Adipocyte (in vitro differentiated cells): ENCODE data around the gene NFE2L3.
"Not testable (repeated sequence)": the region's sequence is repeated elsewhere in the genome, so short reads cannot be mapped to it uniquely, and the experiment has no call there.

ENCODE experiments used
- DNase-seq: peaks from one replicate; pipeline ENCODE4 v3.0.0-alpha.2; 2015; ENCODE audit warnings: low read depth
- H3K27me3 ChIP-seq: replicated peaks from 2 replicates; pipeline ENCODE4 v1.7.0; 2013; ENCODE audit warnings: mild to moderate bottlenecking, low read length, moderate library complexity; ENCODE audit not compliant: control insufficient read depth, insufficient read depth
- H3K36me3 ChIP-seq: 2 replicates; pipeline ENCODE4 v1.7.0; 2013; ENCODE audit warnings: low read length, mild to moderate bottlenecking, moderate library complexity; ENCODE audit not compliant: control insufficient read depth, insufficient read depth, severe bottlenecking
- H3K4me1 ChIP-seq: 2 replicates; pipeline ENCODE4 v1.7.0; 2013; ENCODE audit warnings: mild to moderate bottlenecking, low read length, moderate library complexity; ENCODE audit not compliant: control insufficient read depth, insufficient read depth
- H3K4me3 ChIP-seq: 2 replicates; pipeline ENCODE4 v1.7.0; 2013; ENCODE audit warnings: mild to moderate bottlenecking, low read length, moderate library complexity
- H3K9ac ChIP-seq: 2 replicates; pipeline ENCODE4 v1.7.0; 2013; ENCODE audit warnings: mild to moderate bottlenecking, low read length, moderate library complexity
- H3K9me3 ChIP-seq: 2 replicates; pipeline ENCODE4 v1.7.0; 2013; ENCODE audit warnings: mild to moderate bottlenecking, low read length, moderate library complexity; ENCODE audit not compliant: control insufficient read depth

The NFE2L3 gene

DNA sequence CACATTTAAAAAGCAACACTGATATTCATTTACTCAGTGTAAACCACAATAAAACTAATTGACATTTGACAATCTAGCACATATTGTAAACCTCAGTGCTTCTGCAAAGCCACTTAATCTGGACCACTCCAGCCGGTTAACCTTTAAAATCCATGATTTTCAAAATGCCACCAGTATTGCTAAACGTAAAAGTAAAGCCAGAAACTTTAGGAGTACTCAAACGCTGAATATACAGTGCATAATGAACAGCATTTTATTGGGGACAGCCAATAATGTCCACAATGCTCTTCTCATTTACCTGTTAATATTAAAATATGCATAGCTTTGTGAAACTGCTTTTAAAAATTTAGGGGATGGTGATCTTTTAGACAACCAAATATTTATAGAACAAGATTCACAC, 37.7 kb downstream of the NFE2L3 start:
- H3K4me3 ChIP-seq, result no peak overlapping the region
- H3K36me3 ChIP-seq, result peaks cover 86% of the 10 kb centered on the region
- H3K9me3 ChIP-seq, result no peaks in the 10 kb centered on the region
- no peak for DNase-seq
- peaks cover 51% of the 10 kb centered on the region for H3K4me1 ChIP-seq
- H3K27me3 ChIP-seq, result no peaks in the 10 kb centered on the region
- no peak overlapping the region for H3K9ac ChIP-seq

- no peak for DNase-seq
- H3K4me3 ChIP-seq, result no peak overlapping the region
- H3K9ac ChIP-seq, result no peak overlapping the region
- peaks cover 50% of the 10 kb centered on the region for H3K4me1 ChIP-seq
- no peaks in the 10 kb centered on the region for H3K9me3 ChIP-seq
- H3K27me3 ChIP-seq, result no peaks in the 10 kb centered on the region
- H3K36me3 ChIP-seq, result peaks cover 89% of the 10 kb centered on the region
Observed at GRCh38 chr7:26190417-26190869, 38.4 kb downstream of the NFE2L3 start.

DNA sequence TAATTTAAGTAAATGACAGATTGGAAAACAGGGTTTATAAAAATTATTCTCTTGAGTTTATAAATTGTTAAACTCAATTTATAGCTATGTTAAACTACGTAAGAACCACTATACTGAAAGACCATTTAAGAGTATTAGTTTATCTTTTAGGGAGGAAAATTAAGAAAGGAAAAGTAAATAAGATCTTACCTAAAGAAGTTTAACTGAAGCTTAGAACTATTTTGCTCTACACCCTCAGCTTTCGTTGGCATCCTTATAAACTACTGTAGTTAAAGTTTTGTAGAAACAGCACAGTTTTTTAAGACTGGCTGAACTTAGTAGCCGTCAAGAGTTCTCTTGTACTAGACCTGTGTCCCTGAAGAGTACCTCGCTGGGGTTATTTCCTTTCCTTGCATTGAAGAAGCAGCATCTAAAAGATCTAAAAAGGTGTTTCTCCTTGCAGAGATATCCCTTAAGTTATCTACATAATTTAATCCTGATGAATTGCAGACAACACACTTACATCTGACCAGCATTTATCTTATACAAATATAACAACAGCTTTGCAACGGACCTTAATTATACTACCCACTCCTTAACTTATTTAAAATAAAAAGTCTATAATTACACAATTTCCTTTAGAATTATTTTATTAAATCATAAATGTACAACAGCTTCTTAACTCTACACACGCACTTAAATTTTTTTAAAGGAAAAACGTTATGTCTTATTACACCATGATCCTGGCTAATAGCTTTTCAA, 39.4 kb downstream of the NFE2L3 start:
- no peak overlapping the region for H3K4me3 ChIP-seq
- no peaks in the 10 kb centered on the region for H3K27me3 ChIP-seq
- H3K4me1 ChIP-seq, result peaks cover 58% of the 10 kb centered on the region
- no peaks in the 10 kb centered on the region for H3K9me3 ChIP-seq
- H3K9ac ChIP-seq, result no peak overlapping the region
- DNase-seq, result no peak
- H3K36me3 ChIP-seq, result peaks cover 96% of the 10 kb centered on the region

GRCh38 chr7:26191974-26192479, 40.0 kb downstream of the NFE2L3 start:
- no peak for DNase-seq
- Histone ChIP-seq H3K4me1 (peaks cover 58% of the 10 kb centered on the region), H3K9ac (no peak overlapping the region), H3K36me3 (peaks cover 99% of the 10 kb centered on the region), H3K27me3 (no peaks in the 10 kb centered on the region), H3K9me3 (no peaks in the 10 kb centered on the region), H3K4me3 (no peak overlapping the region)

DNA sequence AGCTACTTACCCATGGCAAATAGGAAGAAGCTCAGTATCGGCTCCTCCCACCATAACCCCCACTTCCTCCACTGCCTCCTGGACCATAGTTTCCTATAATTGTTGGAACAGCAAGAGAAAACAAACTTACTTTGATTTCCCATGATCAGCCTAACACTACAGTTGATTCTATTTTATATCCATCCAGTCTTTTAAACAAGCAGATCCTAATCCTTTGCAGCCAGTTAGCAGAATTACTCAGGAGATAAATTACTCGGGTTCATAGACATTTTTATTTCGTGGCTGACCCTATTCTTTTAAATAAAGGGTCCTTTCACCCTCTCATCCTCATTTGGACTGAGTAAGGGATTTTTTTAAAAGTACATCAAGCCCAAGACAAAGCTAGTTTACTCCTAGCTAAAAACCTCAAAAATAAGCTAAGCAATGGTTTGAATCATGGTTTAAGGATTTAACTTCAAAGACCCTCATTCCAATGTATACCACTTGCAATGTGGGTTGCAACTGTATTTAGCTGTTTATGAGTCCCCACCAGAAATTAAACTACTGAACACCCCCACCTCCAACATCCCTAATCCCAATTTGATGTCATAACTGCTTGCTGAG, 40.6 kb downstream of the NFE2L3 start:
- Histone ChIP-seq H3K27me3 (no peaks in the 10 kb centered on the region), H3K9ac (no peak overlapping the region), H3K4me1 (peaks cover 58% of the 10 kb centered on the region), H3K36me3 (peaks cover 100% of the 10 kb centered on the region), H3K9me3 (no peaks in the 10 kb centered on the region), H3K4me3 (no peak overlapping the region)
- no peak for DNase-seq

GRCh38 chr7:26193432-26194207, 41.6 kb downstream of the NFE2L3 start:
- no peaks in the 10 kb centered on the region for H3K27me3 ChIP-seq
- peaks cover 52% of the 10 kb centered on the region for H3K4me1 ChIP-seq
- no peaks in the 10 kb centered on the region for H3K9me3 ChIP-seq
- peaks cover 91% of the 10 kb centered on the region for H3K36me3 ChIP-seq
- H3K4me3 ChIP-seq, result no peak overlapping the region
- DNase-seq, result no peak
- H3K9ac ChIP-seq, result peak overlapping the region; percentile 20

- H3K9me3 ChIP-seq, H3K4me3 ChIP-seq, H3K27me3 ChIP-seq, H3K9ac ChIP-seq, DNase-seq: not testable (repeated sequence)
- Histone ChIP-seq H3K4me1 (peaks cover 48% of the 10 kb centered on the region), H3K36me3 (peaks cover 80% of the 10 kb centered on the region)
Observed at GRCh38 chr7:26194764-26195163, 42.8 kb downstream of the NFE2L3 start.

GRCh38 chr7:26195182-26195581, 43.2 kb downstream of the NFE2L3 start:
- peak overlapping the region; percentile 24 for H3K4me3 ChIP-seq
- peak overlapping the region; percentile 100 for H3K9ac ChIP-seq
- peaks cover 48% of the 10 kb centered on the region for H3K4me1 ChIP-seq
- H3K9me3 ChIP-seq, result no peaks in the 10 kb centered on the region
- no peak for DNase-seq
- peaks cover 75% of the 10 kb centered on the region for H3K36me3 ChIP-seq
- no peaks in the 10 kb centered on the region for H3K27me3 ChIP-seq

DNA sequence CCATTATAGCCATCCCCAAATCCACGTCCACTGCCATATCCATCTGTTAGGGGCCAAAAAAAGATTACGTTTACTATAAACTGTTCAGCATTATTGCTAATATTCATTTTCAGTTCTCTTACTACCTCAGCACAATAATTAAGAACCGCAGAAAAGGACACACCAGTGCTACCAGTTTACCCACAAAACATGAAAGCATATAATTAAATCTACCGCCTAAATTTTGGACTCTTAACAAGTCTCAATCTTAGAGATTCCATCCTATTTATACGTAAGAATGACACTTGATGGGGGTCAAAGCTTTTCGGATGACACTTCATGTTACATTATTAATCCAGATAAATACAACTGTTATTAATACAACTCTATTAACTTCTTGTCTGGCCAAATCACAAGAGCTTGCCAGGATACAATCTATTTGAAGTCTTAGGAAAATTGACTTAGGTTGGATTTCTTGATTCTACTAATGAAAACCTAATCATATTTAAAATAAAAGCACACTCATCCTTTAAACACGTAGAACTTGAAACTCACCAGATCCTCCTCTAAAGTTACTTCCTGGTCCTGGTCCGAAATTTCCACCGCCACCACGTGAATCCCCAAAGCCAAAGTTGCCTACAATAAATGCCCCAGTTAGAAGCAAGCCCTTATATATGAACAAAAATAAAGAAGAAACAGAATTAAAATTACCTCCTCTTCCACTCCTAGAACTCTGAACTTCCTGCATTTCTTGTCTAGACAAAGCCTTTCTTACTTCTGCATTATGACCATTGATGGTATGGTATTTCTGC, 44.1 kb downstream of the NFE2L3 start:
- DNase-seq, result no peak
- peak overlapping the region; percentile 100 for H3K9ac ChIP-seq
- peaks cover 43% of the 10 kb centered on the region for H3K4me1 ChIP-seq
- H3K9me3 ChIP-seq, result no peaks in the 10 kb centered on the region
- H3K36me3 ChIP-seq, result peaks cover 67% of the 10 kb centered on the region
- H3K27me3 ChIP-seq, result no peaks in the 10 kb centered on the region
- peak overlapping the region; percentile 99 for H3K4me3 ChIP-seq

- peak overlapping the region; percentile 99 for H3K4me3 ChIP-seq
Observed at GRCh38 chr7:26197153-26198115, 45.4 kb downstream of the NFE2L3 start.

More at GRCh38 chr7:26197153-26198115, 45.4 kb downstream of the NFE2L3 start:
- Histone ChIP-seq H3K9ac (peak overlapping the region; percentile 100), H3K36me3 (peaks cover 53% of the 10 kb centered on the region), H3K4me1 (peaks cover 43% of the 10 kb centered on the region), H3K27me3 (no peaks in the 10 kb centered on the region), H3K9me3 (no peaks in the 10 kb centered on the region)
- no peak for DNase-seq
